ENCODE results near the gene ZNF326.
"Not testable (repeated sequence)": the region's sequence is repeated elsewhere in the genome, so short reads cannot be mapped to it uniquely, and the experiment has no call there.

ZNF326 gene

DNA sequence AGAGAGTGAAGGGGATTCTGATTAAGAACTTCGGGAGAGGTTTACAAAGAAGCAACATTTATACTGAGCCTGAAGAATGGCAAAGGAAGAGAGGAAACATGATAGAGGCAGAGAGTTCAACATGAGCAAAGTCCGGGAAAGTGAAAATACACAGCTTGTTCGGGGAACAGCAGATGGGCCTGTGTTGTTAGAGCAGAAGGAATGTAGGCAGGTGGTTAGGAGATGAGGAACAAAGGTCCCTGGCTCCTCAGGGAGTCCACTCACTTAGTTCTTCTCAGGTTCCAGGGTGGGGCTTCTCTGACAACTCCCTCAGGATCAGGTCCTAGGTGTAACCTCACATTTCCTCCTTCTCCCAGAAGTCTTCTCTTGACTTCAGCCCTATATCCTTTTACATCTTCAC, 5.1 kb upstream of the ZNF326 start:
- H3K4me3 ChIP-seq (ENCODE audit: low read depth, low read length) = no peak overlapping the region
- DNase-seq (ENCODE audit: low read depth) = no peak
- TF ChIP-seq, protein P1, sequence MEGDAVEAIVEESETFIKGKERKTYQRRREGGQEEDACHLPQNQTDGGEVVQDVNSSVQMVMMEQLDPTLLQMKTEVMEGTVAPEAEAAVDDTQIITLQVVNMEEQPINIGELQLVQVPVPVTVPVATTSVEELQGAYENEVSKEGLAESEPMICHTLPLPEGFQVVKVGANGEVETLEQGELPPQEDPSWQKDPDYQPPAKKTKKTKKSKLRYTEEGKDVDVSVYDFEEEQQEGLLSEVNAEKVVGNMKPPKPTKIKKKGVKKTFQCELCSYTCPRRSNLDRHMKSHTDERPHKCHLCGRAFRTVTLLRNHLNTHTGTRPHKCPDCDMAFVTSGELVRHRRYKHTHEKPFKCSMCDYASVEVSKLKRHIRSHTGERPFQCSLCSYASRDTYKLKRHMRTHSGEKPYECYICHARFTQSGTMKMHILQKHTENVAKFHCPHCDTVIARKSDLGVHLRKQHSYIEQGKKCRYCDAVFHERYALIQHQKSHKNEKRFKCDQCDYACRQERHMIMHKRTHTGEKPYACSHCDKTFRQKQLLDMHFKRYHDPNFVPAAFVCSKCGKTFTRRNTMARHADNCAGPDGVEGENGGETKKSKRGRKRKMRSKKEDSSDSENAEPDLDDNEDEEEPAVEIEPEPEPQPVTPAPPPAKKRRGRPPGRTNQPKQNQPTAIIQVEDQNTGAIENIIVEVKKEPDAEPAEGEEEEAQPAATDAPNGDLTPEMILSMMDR (IDR thresholded peaks at IDR 0.05; ENCODE audit: control insufficient read depth, extremely low read depth, insufficient read depth) = no peak

DNA sequence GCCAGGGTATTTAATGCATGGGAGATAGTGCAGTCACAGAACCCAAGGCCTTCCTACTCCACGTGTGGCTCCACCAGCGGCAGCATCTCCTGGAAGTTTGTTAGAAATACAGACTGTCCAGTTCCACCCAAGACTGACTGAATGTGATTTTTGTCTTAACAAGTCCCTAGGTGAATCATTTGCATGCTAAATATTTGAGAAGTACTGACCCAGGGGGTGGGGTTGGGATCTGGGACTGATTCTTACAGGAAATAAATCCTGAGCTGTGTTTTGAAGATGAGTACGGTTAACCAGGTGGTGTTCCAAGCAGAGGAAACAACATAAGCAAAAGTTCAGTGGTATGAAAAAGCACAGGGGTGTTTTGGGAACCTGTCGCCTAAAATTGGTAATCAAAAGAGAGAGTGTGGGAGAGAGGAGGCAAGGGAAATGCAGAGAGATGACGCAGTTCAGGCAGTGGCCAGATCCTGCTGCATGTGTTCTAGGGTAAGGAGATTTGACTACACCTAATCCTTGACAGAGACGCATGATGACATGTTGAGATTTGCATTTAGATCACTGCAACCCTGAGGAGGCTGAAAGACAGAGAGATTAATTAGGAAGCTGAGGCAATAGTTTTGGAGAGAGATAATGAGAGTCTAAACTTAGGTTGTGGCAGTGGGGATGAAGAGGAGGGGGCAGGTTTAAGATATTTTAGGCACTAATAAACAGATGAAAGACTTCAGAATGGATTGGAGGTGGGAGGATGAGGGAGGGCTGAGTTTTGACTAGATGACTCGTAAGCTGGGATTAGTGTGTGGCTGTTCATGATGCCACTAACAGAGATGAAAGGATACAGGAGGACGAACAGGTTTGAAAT, 3.7 kb upstream of the ZNF326 start:
- TF ChIP-seq, protein P1 (IDR thresholded peaks at IDR 0.05; ENCODE audit: control insufficient read depth, extremely low read depth, insufficient read depth) = no peak
- DNase-seq (ENCODE audit: low read depth) = no peak
- no peak overlapping the region for H3K4me3 ChIP-seq (ENCODE audit: low read depth, low read length)

DNA sequence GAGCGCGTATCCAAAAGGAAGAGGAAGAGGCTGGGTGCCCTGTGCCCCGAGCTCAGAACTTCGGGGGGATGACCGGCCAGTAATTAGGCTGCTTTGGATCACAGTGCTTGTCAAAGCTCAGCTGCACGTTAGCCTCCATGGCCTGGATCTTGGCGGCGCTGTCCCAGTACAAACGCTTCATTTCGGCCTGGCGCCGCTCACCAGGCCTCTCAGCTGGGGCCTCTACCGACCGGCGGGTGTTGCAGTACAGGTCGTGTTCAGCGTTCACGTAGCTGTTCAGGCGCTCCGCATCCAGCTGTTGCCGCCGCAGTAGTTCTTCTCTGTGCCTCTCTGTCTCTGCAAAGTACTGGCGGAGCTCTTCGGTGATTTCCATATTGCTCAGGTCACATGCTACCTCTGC, 1.4 kb upstream of the ZNF326 start:
- TF ChIP-seq, protein P1 (IDR thresholded peaks at IDR 0.05; ENCODE audit: control insufficient read depth, extremely low read depth, insufficient read depth) = no peak
- DNase-seq (ENCODE audit: low read depth) = no peak
- no peak overlapping the region for H3K4me3 ChIP-seq (ENCODE audit: low read depth, low read length)

DNA sequence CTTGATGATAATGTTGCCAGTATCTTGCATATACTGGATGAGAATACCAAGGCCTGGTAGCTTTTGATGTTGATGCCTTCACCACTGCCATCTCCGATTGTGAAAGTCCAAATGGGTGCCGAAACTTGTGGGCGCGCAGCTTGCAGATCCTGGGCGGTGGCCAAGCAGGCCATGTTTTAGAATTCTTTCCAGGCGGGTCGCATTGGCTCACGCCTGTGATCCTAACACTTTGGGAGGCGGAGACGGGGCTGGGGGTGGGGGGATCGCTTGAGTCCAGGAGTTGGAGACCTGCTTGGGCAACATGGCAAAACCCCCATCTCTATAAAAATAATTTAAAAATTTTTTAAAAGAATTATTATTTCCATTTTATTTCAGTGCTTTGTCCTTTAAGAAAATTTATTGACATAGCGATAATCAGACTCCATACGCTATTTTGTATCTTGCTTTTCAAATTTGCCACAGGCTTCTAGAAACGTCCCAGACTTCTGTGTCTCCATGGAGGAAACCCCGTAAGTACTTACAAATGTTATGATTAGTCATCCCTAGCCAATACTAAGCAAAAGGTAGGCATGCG, 592 bp upstream of the ZNF326 start:
- H3K4me3 ChIP-seq (ENCODE audit: low read depth, low read length) = peak overlapping the region; percentile 87
- no peak for DNase-seq (ENCODE audit: low read depth)
- TF ChIP-seq, protein P1 (IDR thresholded peaks at IDR 0.05; ENCODE audit: control insufficient read depth, extremely low read depth, insufficient read depth) = no peak

DNA sequence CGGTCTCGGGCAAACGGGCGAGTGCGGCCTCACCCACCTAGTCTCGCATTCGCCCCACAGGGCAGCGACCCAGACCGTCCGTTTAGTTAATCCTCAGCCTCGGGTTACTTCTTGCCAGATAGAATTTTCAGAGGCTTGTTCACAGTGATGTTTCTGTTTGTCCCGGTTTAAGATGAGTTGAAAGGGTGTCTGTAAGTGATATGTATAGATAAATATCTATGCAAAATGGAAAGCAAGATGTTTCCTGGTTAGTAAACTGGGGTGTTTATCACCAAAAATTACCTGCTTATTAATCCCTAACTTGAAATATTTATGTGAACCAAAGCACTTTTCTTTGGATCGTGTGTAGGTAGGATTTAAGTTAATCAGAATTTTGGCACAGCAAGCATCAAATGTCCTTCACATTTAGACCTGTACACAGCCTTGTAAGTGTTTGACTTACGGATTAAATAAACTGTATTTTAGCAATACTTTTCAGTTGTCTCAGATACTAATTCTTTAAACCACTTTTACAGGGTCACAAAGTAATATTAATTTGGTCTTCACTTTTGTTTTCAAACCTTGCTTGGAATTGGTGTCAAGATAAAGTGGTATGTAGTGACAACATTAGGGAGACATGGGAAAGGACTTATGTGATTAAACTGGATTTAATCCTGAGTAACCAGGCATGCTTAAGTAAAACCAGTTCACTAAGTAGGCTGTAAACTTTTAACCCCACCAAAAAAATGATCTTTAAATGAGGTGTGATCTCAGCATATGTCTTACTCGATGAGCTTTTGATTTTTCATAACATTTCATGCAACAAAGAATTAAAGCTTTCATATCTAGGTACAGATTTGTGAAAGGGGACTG, 914 bp downstream of the ZNF326 start:
- no peak for DNase-seq (ENCODE audit: low read depth)
- TF ChIP-seq, protein P1 (IDR thresholded peaks at IDR 0.05; ENCODE audit: control insufficient read depth, extremely low read depth, insufficient read depth) = no peak
- peak overlapping the region; percentile 87 for H3K4me3 ChIP-seq (ENCODE audit: low read depth, low read length)

DNA sequence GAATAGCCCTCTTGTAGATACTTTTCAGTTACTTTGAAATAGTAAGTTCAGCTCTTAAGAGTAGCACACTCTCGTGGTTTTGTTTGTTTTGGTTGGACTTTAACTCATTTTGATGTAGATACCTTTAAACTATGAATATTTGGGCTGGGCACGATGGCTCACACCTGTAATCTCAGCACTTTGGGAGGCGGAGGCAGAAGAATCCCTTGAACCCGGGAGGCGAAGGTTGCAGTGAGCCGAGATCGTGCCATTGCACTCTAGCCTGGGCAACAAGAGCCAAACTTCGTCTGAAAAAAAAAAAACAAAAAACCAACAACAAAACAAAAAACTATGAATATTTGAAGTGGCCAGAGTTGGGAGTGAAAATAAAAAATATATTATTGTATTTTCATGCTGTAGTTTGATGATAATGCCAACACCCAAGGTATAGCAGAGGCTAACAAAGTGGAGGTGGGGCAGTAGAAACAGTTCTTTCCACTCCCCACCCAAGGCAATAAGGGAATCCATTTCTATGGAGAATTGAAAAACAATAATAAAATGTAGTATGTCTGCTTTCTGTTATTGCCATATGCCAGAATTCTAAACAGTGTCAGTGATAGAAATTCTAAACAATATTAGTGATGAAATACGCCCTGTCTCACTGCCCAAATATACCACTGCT, 1.7 kb downstream of the ZNF326 start:
- peak overlapping the region; percentile 87 for H3K4me3 ChIP-seq (ENCODE audit: low read depth, low read length)
- TF ChIP-seq, protein P1 (IDR thresholded peaks at IDR 0.05; ENCODE audit: control insufficient read depth, extremely low read depth, insufficient read depth) = no peak
- DNase-seq (ENCODE audit: low read depth) = no peak

DNA sequence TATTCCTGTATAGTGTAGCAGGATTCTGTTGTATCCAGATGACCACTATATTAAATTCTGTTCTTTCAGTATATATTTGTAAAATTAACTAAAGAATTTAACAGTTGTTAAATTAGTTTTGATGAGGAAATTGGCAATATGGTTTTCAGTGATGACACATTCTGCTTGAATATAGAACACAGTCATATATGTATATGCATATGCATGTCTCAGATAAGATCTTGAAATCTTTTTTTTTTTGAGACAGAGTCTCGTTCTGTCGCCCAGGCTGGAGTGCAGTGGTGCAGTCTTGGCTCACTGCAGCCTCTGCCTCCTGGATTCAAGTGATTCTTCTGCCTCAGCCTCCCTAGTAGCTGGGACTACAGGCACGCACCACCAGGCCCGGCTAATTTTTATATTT, 2.2 kb downstream of the ZNF326 start:
- not testable (repeated sequence) for H3K4me3 ChIP-seq (ENCODE audit: low read depth, low read length); DNase-seq (ENCODE audit: low read depth)

Measured in LNCaP clone FGC (cell line).